Left renal cortex interstitium (tissue), 4 donors: ENCODE results near the gene PKNOX2. TPM values are rescaled to one million over a fixed set of nuclear protein-coding genes. Genes with fewer than 3 reads are reported as not detected.

Source experiments
- DNase-seq, 4 donors: peaks; one replicate each; pipeline ENCODE4 v3.0.0-alpha.2; 2013; ENCODE audit warnings: low read depth in 4 of 4, low spot score in 2 of 4, missing footprints in 1 of 4
- polyA plus RNA-seq, 4 donors: library from polyadenylated mRNA; unstranded; fragments of 120-200 nt; gene quantifications; one replicate each; pipeline ENCODE4 v1.2.1, GENCODE V29; 2013; ENCODE audit not compliant: insufficient read length in 4 of 4

The PKNOX2 gene
- polyA plus RNA-seq, 4 donors: 13.4 to 15.1 (median 14.4) TPM

DNA sequence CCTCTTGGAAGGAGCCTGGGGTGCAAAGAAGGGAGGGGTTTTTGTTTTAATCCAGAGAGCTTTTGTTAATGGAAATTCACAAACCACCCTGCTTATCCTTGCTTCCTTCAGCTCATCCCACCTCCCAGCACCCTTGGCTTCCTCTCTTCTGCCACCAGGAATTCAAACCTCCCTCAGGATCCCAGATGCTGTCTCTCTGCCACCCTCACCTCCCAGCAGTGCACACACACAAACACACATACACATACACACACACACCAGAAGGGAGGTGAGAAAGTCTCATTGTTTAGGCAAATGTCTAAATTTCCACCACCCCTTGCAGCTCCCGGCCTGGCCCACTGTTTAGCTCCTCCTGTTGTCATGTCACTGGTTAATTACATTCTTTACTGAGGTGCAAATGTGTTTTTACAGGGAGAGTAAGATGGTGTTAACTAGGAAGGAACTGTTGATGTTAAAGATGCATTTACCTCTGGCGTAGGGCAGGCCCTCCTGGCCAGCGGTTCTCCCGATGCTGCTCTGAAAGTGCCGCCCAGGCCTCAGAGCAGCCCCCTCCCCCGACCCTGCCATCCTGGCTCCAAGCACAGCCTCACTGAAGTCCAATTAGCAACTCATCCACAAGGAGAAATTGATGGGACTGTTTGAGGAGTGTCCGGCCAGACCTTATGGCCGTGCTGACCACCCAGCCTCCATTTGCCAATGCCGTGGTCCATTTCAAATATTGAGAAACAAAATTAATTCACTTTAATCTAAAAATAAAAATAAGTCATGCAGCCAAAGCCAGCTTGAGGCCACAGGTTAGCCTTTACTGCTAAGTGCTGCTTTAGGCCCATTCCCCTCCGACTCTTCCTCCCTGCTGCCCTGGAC lies 166.1 kb downstream of the PKNOX2 start:
- DNase-seq: no peak

DNA sequence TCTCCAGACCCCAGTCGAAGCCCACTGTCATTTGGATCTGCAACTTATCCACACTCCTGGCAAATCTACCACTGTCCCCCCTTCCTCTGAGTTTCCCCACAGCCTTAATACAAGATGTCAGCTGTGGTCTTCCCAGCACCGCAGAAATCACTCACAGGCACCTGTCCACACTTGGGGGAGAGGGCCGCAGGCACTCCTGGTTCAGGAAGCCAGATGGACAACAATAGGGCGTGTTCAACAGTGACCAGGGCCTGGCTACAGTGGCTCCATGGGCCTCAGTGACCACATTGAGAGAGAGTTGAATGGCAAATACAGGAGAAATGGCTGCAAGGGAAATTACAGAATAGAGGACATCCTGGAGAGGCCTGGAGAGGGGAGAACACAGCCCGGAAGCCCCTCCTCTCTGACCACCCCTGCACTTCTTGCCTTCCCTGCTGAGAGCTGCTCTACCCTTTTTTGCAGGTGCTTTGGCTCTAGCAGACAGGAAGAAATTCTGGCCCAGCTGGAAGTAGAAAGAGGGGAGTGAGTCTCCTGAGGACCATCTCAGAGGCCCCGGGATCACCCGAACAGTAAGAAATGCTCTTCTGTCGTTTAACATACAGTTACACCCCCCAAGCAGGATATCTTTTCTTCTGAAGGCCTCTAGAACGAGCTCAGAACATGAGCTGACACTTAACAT lies 166.9 kb downstream of the PKNOX2 start:
- no peak for DNase-seq

DNA sequence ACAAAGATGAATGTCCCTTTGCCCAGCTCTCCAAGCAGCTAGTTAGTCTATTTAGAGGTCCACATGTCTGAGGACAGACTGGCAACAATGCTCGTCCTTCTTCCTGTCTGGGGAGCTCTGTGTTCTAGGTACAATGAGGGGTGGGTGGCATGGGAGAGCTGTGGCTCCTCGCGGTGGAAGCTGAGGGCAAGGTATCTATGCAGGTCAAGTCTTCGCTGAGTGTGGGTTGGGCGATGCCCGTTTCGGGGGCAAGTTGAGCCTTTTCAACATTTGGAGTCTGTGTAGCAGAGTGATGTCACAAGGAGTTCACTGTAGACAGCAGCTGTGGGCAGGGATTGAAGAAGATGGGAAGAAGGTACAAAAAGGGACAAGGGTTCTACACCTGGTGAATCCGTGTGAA lies 168.3 kb downstream of the PKNOX2 start:
- no peak for DNase-seq

DNA sequence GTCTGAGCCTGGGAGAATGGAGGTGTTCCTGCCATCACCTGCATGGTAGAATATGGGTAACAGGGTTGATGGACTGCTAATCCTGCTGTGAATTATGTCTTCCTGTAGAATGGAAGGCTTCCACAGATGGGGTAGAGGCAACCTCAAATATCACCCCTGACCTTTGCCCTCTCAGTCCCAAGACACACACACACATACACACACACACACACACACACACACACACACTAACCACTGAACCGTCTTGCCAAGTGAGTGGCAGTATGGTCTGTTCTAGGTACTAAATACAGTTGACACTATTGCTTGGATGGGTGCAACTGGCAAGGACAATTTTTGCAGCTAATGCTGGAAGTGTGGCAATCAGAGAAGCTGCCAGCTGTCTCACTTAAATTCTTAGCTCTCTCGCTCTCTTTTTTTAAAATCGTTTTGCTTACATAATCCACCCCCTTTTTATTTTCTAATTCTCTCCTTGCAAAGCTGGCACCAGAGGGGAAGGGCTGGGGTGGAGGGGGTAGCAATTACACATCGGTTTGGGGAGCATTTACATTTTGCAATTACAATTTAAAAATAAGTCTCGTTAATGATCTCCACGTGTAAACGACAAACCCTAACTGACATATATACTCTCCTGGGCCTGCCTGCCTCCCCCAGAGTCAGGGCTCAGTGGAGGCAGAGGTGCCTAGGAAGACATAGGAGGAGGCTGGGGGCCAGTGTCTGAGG lies 169.0 kb downstream of the PKNOX2 start:
- no peak for DNase-seq

DNA sequence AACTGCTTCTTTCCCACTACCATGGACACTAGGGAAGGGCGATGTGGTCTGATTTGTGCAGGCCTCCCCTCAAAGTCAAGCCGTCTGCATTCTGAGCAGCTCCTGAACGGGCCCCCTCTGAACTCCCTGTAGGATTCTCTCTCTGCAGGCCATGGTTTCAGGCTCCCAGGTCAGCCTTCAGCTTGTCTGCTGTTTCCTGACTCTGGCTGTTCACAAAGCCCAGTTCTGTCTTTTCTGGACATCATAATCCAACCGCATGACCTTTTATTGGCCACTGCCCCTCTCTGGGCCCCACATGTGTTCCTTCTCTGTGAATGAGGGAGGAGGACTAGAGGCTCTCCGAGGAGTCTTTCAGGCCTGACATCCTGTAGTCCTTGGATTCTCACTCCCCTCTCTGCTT lies 170.6 kb downstream of the PKNOX2 start:
- no peak for DNase-seq

DNA sequence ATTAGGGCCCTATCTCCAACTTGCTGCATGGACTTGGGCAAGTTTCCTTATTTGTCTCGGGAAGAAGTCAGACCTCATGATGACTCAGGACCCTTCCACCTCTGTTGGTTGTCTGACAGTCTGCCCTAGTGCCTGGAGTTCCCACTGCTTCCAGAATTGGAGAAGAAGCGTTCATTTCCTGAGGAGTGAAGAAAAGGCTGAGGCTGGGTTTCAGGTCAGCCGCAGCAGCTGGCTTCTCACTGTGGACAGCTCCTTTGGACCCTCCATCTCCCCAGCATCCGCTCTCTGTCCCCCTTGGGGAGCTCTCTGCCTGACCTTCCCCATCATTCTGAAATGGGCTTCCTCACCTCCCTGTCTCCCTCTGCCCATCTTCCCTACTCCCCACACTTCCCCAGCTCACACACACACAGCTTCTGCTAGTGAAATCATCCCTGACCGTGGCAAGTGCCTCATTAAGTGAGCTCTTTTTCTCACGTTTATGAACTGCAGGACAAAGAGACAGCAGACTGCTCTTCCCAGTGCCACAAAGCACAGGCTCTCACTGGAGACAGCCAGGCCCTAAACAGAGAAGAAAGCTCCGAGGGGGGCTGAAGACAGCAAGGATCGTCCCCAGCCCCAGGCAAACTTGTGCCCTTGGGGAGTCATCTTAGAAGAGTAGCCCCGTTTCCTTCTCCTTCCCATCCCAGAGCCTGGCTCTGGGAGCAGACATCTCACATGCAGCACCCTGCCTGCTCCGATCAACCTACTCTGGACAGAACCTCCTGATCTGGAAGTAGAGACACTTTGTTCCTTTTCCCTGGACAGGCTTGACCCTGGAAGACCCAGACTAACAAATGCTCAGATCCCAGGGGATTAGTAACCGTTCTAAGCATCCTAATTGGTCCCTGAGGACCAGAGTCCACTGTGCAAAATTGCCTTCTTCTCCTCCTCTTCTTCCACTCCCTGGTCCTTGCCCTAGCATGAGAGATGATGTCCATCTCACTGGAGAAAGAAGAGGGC lies 173.6 kb downstream of the PKNOX2 start:
- no peak for DNase-seq

DNA sequence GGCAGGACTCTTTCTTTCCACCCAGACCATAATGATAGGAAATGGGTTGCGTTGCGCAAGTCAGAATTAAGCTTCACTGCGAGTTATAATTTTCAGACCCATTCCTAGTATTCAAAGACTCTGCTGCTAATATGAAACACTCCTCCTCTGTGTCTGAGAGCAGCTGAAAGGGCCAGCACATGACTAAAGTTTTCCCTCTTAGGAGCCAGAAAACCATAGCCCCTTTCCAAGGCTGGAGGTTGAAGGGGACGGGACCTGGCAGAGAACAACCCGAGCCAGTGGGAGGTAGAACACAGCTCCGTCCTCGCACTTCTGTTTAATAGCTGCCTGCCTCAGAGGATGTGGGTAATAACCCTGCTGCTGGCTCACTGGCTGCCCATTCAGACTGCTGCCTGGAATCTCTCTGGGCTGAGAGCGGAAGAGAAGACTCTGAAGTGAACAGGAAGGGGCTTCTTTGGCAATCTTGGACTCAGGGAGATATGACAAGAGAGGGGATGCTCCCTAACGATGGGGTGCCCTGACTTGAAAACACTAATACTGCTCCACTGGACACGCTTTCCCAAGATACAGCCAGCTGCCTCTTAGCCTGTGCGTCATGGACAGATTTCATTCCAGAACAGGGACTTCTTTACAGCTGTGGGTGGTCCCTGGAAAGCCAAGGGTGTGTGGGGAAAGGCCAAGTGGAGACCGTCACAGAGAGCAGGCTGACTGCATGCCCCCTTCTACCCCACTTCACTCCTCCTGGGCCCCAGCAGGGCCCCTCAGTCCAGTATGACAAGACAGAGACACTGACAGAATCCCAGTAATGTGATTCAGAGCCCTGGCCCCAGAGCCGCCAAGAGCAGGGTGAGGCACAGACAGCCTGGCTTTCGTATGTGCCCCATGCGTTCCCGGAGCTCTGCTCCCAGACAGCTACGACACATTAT lies 174.6 kb downstream of the PKNOX2 start:
- DNase-seq: no peak

DNA sequence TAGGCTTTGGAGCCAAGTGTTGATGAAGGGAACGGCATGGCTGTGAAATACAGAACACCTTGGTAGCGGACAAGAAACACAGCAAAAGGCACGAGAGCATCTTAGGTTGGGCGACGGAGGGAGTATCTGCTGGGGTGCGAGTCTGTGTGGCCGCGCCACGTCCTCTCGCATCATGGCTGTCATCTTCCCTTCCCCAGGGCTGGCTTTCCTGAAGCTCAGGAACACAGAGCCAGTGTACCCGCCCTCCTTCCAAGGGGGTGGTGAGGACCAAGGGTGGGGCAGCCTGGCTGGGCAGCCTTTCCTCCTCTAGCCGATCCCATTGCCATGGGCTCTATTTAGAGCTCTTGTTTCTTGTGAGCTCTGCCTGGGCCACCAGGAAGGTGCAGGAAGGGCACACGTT lies 177.1 kb downstream of the PKNOX2 start:
- DNase-seq: no peak

DNA sequence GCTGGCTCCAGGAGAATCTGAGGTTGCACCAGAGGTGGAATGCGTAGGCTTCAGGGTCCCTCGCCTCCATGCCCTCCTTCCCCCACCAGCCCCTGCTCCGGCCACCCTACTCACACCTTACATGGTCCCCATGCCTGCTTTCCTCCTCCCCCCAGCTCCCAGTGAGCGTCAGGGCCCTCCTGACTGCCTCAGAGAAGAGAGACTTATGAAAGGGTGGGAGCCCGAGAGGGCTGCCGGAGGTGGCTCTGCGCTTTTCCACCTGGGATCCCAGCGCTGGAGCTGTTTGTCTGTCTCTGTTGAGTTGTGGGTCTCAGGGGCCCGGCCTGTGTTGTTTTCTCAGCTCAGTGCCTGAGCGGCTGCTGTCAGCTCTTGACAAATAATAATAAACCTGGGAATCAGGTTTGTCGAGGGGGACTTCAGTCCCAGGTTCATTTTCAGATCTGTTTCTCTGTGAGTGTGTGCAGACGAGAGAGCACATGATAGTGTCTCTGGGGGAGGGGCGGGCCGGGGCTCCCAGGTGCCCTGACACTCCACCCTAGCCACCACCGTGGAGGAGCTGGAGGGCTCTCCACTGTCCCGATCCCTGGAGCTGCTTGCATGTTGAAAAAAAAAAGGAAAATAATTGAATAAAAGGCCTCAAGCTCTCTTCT lies 177.9 kb downstream of the PKNOX2 start:
- no peak for DNase-seq

DNA sequence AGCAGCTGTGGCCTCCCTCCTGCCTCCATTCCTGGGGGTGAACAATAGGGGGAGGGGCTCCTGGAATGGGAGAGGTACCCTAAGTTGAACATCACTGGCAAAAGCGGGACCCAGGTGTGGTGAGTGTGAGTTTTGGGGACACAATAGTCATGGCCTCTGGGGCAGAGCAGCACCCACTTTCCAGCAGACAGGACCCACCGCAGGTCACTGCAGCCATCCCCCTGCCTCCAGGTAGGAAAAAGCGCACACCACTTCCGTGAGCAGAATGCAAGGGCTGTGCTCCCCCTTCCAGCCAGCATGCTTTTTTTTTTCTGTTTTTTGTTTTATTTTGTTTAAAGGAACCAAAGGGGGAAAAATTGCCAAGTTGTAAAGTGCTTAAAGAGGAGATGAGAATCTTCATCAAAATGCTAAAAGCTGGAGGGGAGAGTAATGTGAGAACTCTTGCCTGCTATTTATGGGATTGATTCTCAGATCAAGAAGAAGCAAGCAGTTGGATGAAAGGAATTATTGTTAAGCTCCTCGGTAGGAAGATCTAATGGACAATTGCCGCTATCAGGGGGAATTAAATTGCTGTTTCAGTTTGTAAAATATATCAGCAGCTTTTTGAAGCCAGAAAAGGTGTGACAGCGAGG lies 178.7 kb downstream of the PKNOX2 start:
- DNase-seq: no peak

DNA sequence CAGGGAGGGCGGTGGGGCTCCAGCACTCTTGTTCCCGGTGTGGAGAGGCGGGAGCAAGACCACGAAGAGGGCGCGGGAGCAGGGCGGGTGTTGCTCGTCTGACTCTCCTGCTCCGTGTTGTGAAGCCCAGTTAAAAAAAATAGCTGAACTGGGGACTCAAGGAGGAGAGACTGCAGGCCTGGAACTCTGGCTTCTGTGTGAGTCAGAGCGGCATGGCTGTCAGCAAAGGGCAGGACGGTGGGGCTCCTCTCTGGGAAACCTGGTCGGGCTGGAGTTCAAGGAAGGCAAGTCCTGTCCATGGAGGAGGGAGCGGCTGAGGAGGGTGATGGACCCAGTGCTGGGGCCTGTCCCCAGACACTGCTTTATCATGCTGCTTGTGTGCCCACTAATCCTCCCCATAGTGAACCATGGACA lies 179.2 kb downstream of the PKNOX2 start:
- no peak for DNase-seq

DNA sequence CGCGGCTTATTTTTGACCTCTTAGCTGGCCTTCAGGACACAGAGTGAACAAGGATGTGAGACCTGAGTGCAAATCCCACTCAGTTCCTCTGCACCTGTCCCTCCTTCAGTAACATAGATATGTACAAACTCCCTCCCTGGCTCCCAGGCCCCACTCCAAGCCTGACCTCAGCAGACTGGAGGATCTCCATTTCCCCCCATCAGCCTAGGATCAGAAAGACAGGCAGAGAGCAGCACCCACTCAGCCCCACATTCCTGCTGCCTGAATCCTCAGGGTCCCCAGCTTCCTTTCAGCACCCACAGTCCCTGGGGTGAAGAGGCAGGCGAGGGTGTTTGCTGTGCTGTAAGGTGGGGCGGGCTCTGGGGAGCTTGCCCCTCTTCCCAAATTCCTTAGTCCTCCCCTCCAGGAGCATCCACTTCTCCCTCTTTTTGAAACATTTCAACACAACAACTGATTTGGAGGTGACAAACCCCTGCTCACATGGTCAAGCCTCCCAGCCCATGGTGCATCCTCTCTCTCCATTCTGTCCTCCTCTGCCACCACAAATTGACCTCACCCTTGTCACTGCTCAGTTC lies 180.4 kb downstream of the PKNOX2 start:
- DNase-seq: no peak

DNA sequence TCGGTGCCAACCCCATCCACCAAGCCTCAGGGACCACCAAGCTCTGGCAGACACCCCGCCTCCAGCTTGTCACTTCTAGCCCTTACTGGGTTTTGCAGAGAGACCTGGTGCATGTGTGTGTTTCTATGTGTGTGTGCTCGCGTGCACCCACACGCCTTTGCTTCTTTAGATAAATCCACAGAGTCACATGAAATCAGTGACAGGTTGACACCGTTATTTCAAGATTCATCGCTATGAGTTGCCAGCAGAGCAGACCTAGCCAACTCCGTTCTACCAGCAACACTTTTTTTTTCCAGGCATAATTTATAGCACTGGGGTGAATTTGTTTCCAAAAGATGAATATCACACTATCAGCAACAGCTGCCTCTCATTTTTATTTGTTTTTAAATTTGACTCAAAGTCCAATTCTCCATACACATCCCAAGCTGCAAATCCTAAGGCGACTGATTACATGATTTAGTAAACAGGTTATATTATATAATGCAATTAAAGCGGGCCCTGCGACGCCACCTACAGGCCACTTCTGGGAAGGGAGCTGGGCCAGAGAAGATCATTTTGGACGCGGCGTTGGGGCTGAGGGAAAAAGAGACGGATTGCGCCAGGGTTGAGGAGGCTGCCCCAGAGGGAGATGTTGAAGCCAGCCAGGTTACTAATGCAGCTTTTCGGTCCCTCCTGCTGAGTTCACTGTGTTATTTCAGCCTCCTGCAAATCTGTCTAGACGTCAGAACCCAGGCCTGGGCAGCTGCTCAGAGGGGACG lies 181.0 kb downstream of the PKNOX2 start:
- DNase-seq: peak in 3 of 4 donors; percentile 64 to 81 (median 70)

DNA sequence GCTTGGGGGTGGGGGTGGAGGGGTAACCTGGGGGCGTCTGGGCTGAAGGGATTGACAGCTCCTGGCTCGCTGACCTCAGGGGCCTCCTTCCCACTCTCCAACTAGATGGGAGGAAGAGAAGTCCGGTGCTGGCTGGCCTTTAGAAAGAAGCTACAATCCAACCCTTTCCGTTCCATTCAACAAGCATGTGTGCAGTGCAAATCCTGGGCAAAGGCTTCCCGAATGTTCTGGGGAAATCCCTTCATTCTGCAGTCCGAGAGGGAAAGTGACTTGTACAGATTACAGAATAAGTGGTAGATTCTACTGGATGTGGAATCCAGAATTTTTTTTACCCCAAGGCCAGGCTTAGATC lies 181.6 kb downstream of the PKNOX2 start:
- DNase-seq: no peak

DNA sequence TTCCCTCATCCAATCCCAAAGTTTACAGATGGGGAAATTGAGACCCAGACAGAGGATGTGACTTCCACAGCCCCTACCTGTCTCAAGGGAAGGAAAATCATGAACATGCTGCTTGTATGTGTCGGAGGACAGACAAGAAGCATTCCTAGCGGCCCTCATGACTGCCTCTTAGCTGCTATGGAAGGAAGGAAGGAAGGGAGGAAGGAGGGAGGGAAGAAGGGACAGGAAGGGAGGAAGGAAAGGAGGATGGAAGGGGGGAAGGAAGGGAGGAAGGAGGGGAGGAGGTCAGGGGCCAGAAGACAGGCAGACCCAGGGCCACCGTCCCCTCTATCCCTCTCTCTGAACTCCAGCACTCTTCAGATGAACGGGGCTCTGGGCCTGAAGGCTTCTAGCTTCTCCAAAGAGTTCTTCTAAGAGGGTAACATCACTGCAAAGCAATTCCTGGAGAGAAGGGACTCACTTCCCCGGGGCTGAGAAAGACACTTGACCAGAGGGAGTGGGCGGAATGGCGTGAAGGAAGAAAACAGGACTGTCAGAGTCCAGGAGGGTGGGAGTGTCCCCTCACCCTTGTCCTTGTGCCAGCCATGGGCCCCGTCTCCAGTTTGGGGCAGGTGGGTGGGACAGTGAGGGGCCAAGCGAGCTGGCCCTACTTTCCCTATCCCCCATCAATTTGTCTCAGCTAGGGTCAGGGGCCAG lies 182.2 kb downstream of the PKNOX2 start:
- no peak for DNase-seq

DNA sequence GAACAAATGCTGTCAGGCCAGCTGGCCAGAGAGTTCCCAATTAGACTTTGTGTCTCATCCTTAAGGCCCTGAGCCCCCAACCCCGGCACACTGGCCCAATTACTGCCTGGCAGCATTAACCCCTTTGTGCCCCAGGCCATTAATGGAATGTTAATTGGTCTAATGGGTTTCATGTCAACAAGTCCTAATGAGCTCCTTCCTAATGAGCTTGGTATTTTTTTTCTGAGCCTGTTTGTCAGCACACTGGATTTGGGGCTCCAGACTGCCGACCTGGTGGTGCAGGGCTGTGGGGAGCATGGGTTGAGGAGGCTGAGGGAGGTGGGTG lies 182.7 kb downstream of the PKNOX2 start:
- DNase-seq: no peak

DNA sequence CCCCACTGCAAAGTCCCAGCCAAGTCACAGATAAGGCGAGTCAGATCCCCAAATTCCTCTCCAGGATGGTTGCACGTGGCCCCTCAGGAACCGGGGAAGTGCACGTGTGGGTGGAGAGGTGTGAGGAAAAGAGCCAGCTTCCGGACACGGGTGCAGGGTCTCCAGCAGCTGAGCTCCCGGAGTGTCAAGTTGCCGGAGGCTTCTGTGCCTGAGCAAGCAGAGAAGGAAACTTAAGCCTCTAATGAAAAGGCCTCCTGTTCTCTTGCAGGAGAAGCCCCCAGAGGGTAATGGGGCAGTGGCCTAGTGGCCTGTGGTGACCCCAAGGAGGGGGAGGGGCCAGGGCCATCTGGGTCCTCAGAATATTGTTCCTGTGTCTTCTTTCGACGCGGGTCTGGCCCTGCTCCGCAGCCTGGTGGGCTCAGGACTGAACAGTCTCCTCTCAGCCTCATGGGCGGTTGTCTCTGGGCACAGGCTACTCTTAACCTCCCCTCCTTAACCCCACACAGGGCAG lies 183.6 kb downstream of the PKNOX2 start:
- DNase-seq: no peak
